Measurements from ENCODE around the gene RADIL. TPM values are rescaled to one million over a fixed set of nuclear protein-coding genes. Genes with fewer than 3 reads are reported as not detected.

The RADIL gene
- total RNA-seq, 1 donor from 2014 or later: 0.73 TPM

DNA sequence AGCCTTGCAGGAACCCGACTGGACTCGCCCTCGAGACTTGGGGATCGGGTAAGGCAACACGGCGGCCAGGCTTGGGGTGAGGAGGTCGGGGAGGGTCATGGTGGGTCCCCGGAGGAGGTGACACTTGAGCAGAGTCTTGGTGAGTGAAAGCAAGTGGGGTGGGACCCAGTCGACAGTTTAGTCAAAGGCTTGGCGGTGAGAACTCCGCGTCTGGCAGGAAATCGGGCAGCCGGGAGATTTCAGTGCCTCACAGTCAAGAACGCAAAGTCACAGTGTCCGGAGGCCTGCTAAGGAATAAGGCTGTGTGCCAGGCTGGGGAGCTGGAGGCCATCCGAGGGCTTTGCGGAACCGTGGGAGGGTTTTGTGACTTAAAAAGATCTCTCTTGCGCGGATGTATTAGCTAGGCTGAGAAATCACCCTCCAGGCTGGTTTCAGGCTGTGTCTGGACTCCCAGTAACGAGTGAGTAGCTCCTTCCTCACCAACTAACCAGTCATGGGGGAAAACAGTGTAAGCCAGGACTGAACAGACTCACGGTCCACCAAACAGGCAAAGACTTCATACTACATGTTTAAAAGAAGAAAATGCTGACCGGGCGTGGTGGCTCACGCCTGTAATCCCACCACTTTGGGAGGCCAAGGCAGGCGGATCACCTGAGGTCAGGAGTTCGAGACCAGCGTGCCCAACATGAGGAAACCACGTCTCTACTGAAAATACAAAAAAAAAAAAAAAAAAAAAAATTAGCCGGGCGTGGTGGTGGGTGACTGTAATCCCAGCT, 107.5 kb downstream of the RADIL start:
- no peak for DNase-seq (ENCODE audit: low read depth, low spot score)

- peak; percentile 87 for DNase-seq (ENCODE audit: low read depth, low spot score)
These were observed 108.2 kb downstream of the RADIL start, which contains the start of gene AP5Z1 for GRCh38 chr7:4775250-4775847. Gene AP5Z1 (plus strand): TSS chr7:4775623. CDS start chr7:4775716, 93 bp downstream.

GRCh38 chr7:4774658-4775249, 108.8 kb downstream of the RADIL start:
- DNase-seq (ENCODE audit: low read depth, low spot score): no peak

GRCh38 chr7:4774007-4774406, 109.5 kb downstream of the RADIL start:
- DNase-seq (ENCODE audit: low read depth, low spot score): no peak

DNA sequence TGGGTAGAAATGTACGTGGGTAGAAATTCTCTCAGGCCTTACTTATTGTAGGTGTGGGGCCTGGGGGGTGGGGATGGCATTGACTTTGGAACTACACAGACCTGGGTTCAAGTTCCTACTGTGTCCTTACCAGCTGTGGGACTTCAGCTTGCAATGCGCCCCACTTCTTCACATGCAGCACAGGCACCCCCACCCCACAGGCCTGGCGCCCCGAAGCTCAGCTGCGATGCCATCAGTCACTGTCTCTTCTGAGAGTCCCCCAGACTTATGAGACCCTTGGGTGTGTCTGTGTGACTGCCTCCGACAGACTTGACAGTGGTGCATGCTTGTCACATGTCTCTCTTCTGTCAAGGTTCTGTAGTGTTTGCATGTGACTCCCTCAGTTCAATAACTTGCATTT, 111.2 kb downstream of the RADIL start:
- no peak for DNase-seq (ENCODE audit: low read depth, low spot score)

- DNase-seq (ENCODE audit: low read depth, low spot score): no peak
These were observed 111.8 kb downstream of the RADIL start for GRCh38 chr7:4771737-4772136.

- DNase-seq (ENCODE audit: low read depth, low spot score): no peak
These were observed 112.6 kb downstream of the RADIL start for GRCh38 chr7:4770886-4771285.

- DNase-seq (ENCODE audit: low read depth, low spot score): no peak
These were observed 113.8 kb downstream of the RADIL start for GRCh38 chr7:4769761-4770160.

DNA sequence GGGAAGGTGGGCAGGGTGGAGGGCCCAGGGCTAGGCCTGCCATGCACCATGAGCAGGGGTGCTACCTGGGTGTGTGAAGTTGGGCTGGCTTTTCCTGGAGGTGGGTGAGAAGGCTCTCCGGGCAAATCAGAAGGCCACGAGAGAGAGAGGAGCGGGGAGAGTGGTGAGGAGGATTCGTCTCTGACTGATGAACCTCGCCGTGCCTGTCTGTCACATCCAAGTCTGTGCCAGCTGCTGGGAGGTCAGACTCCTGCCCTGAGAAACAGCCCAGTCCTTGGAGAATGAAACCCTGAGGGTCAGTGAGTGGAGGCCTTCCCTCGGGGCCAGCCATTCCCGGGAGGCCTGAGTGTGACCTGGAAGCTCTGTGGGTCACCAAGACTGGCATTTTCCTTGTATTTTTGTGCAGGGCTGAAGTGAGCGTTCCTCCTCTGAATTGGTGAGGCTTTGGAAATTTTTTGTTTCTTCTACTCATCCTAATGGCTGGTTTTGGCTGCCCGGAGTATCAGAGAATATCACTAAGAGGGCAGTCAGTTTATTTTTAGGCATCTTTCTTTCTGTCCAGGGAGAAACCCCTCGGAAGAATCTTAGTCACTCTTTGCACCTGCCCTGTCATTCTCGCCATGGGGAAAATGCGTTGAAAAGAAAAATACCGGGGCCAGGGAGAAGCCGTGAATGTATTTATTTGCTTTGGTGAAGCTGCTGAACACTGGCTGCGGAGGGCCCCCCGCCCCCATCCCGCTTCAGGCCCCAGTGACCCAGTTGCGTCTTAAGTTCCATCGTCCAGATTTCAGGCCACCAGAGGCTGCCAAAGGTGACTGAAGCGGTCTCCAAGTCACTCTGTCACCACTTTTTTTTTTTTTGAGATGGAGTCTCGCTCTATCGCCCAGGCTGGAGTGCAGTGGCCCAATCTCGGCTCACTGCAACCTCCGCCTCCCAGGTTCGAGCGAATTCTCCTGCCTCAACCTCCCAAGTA, 114.6 kb downstream of the RADIL start:
- no peak for DNase-seq (ENCODE audit: low read depth, low spot score)

GRCh38 chr7:4766666-4767519, 116.6 kb downstream of the RADIL start:
- DNase-seq (ENCODE audit: low read depth, low spot score): no peak

DNA sequence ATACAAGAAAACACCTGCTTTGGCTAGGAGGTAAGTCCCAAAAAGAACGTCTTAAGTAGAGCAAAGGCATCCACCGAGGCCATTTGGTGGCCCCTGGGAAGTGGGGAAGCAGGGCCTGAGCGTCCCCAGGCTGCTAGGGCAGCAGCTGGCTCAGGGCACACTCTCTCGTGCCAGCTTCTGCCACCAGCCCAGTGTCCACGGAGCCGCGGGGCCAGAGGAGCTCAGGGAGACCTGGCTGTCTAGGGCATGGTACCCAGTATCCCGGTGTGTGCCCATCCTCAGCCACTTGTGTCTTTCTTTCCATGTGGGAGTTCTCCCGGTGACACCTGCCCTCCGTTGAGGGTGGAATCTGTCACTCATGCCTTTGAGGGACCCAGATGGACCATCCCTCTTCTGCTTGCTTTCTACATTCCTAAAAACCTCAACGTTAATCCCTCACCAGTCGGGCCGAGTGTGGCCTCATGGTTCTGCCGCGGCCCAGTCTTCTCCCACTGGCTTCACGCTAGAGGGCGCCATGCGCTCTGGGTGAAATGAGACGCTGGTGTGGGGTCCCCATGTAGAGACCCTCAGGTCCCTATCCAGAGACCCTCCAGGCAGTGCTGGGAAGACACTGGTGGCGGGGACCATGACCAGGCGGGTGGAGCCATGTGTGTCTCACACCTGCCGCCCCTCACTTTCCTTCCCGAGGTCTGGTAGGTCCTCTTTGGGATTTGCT, 117.6 kb downstream of the RADIL start:
- DNase-seq (ENCODE audit: low read depth, low spot score): no peak

DNA sequence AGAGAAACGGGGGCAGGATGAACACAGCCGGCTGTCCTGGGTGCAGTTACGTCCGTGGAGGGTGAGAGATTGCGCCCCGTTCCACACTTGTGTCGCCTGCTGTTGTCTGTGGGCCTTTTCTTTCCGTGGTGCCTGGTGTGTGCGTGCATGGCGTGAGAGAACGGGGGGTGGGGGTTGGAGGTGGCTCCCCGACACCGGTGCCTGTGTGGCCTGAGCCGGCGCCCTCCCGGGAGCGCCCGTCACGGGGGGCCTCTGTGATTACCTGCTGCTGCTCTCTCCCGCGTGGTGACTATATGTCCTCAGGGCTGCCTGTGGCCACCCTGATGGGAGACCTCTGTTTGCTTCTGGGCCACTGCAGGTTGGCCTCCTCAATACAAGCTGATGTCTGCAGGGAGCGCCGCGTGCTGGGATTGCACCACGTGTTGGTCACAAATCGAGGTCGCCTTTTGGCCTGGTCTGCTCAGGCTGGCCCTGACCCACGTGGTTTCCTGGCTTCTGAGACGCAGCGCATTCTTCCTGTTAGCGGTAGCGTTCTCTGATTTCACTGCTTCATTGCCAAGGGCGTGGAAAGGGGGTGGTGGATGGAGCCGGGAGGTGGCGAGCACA, 119.0 kb downstream of the RADIL start:
- no peak for DNase-seq (ENCODE audit: low read depth, low spot score)

DNA sequence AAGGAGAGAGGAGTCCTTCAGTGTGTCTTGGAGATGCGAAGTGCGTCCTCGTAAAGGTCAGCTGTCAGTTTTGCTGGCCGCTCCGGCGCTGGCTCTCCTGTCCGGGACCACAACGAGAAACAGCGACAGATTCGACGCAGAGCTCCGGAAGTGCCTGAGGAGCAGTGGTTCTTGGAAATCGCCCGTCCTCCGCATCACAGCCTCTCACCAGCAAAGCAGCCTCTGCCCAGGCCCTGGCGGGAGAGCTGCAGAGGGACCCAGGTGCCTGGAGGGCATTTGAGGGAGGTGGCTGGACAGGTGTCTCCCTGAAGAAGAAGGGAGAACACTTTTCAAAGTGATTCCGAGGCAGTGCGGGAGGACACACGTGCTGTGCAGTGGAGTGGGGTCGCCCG, 119.7 kb downstream of the RADIL start:
- no peak for DNase-seq (ENCODE audit: low read depth, low spot score)

- no peak for DNase-seq (ENCODE audit: low read depth, low spot score)
These were observed 120.3 kb downstream of the RADIL start for GRCh38 chr7:4763091-4763793.

DNA sequence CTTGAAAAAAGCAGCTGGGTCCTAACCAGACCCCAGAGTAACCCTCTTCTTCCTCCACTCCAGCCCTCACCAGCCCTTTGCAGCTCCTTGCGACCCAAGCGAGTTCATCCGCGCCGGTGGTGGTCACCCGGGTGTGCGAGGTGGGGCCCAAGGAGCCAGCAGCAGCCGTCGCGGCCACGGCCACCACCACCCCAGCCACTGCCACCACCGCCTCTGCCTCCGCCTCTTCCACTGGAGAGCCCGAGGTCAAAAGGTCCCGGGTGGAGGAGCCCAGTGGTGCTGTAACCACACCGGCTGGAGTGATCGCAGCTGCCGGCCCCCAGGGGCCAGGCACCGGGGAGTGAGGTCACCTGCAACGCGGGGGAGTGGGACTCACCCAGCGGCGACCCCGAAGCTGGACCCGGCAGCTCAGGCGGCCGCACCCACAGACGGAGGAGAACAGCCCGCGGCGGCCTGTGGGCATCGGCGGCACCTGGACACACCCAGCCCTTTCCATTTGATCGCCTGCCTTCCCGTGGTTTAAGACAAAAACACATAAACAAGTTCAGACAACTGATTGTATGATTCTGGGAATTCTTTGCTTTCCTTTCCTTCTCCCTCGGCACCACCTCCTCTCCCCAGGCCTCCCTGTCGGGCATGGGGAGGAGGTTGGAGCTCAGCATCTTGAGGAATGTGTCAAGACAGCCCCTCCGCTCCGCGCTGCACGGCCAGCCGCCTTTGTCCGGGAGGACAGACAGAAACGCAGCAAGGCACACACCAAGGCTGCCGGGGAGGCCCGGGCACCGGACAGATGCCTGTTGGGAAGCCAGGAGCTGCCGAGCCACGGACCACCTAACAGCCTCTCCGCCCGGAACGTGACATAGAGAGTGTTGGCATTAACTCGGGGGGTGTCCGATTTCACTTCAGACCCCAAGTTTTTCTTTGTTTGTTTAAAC, 121.1 kb downstream of the RADIL start:
- no peak for DNase-seq (ENCODE audit: low read depth, low spot score)

DNA sequence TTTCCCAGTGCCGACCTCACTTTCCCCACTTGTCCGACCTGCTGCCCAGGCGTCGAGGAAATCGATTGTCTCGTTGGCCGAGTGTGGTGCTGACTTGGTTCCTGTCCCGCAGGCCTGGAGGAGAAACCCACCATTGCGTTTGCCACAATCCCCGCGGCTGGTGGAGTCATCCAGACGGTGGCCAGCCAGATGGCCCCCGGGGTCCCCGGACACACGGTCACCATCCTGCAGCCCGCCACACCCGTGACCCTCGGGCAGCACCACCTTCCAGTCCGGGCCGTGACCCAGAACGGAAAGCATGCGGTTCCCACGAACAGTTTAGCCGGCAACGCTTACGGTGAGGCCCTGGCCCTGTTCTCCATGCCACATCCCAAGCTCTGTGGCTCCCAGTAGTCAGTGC, 122.6 kb downstream of the RADIL start:
- no peak for DNase-seq (ENCODE audit: low read depth, low spot score)

GRCh38 chr7:4759211-4759610, 124.3 kb downstream of the RADIL start:
- no peak for DNase-seq (ENCODE audit: low read depth, low spot score)

DNA sequence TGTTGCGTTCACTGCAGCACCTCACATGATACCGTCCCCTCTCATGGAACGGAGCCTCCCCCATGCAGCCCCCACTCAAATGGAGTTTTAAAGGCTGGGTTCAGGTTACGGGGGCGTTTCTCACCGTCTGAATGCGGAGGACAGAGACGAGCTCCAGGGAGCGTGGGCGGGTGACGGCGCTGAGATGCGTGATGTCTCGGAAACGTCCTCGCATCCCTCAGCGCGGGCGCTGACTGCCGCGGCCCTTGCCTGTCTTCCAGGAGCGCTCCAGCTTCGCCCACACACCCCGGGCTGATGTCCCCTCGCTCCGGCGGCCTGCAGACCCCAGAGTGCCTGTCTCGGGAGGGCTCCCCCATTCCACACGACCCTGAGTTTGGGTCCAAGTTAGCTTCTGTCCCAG, 124.7 kb downstream of the RADIL start:
- DNase-seq (ENCODE audit: low read depth, low spot score): no peak
